Measurements from ENCODE around the gene CNTNAP5. TPM values are rescaled to one million over a fixed set of nuclear protein-coding genes. Genes with fewer than 3 reads are reported as not detected.

The CNTNAP5 gene
- total RNA-seq, 1 donor from 2014 or later: not detected

DNA sequence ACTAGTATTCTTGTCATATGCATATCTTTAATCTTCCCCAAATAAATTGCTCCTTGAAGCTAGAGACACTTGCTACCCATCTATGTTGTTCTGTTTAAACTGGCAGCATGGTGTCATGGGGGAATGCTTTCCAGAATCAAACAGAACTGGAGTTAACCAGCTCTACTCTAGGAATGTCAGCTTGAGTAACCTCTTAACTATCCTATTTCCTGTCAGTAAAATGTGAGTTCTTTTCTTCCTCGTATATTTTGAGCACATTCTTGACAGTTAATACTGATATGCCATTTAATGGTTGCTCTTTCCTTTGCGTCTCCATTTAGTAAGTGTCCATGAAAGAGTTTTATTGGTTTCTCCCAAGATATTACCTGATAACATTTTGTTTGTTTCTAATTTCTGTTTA is 23.0 kb downstream of the CNTNAP5 start:
- TF ChIP-seq, protein P1, sequence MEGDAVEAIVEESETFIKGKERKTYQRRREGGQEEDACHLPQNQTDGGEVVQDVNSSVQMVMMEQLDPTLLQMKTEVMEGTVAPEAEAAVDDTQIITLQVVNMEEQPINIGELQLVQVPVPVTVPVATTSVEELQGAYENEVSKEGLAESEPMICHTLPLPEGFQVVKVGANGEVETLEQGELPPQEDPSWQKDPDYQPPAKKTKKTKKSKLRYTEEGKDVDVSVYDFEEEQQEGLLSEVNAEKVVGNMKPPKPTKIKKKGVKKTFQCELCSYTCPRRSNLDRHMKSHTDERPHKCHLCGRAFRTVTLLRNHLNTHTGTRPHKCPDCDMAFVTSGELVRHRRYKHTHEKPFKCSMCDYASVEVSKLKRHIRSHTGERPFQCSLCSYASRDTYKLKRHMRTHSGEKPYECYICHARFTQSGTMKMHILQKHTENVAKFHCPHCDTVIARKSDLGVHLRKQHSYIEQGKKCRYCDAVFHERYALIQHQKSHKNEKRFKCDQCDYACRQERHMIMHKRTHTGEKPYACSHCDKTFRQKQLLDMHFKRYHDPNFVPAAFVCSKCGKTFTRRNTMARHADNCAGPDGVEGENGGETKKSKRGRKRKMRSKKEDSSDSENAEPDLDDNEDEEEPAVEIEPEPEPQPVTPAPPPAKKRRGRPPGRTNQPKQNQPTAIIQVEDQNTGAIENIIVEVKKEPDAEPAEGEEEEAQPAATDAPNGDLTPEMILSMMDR (IDR thresholded peaks at IDR 0.05; ENCODE audit: insufficient read depth, low read length, poor library complexity, severe bottlenecking): no peak
- Histone ChIP-seq H3K4me3 (ENCODE audit: low read depth, low read length) (no peak overlapping the region), H3K27me3 (ENCODE audit: control insufficient read depth, insufficient read depth, low read length) (no peaks in the 10 kb centered on the region), H3K36me3 (ENCODE audit: control insufficient read depth, insufficient read depth, low read length) (no peaks in the 10 kb centered on the region)
- no peak for DNase-seq (ENCODE audit: low read depth)

DNA sequence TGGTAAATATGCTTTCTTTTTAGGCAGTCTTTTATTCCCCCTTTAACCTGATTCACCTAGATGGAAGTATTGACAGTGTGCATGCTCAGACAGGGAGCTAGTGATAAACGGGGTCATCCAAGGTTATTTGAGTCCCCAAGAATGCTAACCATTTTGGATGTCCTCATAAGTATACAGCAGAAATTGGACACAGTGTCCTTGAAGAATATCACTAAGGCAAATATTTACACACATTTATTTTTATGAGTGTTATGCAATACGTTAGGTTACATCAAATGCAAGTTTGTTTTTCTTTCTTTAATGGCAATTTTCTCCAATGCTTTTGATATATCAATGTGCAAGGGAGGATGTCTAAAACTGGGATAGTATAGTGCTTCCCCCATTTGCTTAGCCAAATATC is 23.6 kb downstream of the CNTNAP5 start:
- no peak for DNase-seq (ENCODE audit: low read depth)
- TF ChIP-seq, protein P1 (IDR thresholded peaks at IDR 0.05; ENCODE audit: insufficient read depth, low read length, poor library complexity, severe bottlenecking): no peak
- no peak overlapping the region for H3K4me3 ChIP-seq (ENCODE audit: low read depth, low read length)

DNA sequence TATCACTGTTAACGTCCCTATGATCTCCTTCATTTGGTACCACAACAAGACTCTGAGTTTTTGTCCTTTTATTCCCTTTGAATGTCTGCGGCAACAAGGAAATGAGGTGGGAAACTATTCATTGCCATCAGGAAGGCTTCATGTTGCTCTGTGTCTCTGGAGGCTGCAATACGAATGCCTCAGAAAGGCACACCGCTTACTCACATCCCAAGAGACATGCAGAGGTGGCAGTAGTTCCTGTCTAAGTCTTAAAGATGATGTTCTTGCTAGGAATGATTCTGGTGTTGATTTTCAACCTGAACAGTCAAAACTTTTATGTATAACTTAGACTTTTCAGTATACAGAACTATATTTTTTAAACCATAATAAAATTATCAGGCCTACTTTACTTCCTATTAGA is 24.0 kb downstream of the CNTNAP5 start:
- TF ChIP-seq, protein P1 (IDR thresholded peaks at IDR 0.05; ENCODE audit: insufficient read depth, low read length, poor library complexity, severe bottlenecking): no peak
- no peaks in the 10 kb centered on the region for H3K36me3 ChIP-seq (ENCODE audit: control insufficient read depth, insufficient read depth, low read length)
- no peaks in the 10 kb centered on the region for H3K27me3 ChIP-seq (ENCODE audit: control insufficient read depth, insufficient read depth, low read length)
- no peak for DNase-seq (ENCODE audit: low read depth)
- H3K4me3 ChIP-seq (ENCODE audit: low read depth, low read length): no peak overlapping the region

More for the DNA sequence above, 23.6 kb downstream of the CNTNAP5 start:
- H3K27me3 ChIP-seq (ENCODE audit: control insufficient read depth, insufficient read depth, low read length): no peaks in the 10 kb centered on the region
- H3K36me3 ChIP-seq (ENCODE audit: control insufficient read depth, insufficient read depth, low read length): no peaks in the 10 kb centered on the region

DNA sequence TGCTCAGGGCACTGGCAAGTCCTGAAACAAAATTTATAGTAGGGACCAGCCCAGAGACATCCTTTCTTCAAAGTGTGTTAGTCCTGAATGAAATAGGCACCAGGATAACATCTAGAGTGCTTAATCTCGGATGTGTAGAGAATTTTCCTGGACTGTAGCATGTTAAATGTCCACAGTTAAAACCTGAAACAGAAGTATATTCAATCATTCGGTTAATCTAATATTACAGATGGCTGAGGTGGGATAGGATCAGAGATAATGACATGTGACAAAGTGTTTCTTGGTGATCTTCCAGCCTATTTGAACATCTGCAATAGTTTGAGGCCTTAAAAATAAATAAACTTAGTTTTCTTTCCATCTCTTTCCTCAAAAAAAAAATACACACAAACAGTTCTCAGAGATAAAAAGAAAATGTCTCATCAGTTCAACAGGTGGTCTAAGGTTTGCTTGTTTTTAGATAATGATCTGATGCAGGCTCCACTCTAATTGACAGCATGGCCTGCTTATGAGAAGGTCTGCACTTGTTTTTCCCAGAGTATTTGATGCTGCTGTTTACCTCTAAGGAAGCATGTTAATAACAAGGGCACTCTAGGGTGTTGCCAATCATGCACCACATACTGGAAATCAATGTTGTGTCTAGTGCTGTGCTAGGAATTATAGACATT is 25.9 kb downstream of the CNTNAP5 start:
- no peak for DNase-seq (ENCODE audit: low read depth)
- no peaks in the 10 kb centered on the region for H3K27me3 ChIP-seq (ENCODE audit: control insufficient read depth, insufficient read depth, low read length)
- H3K36me3 ChIP-seq (ENCODE audit: control insufficient read depth, insufficient read depth, low read length): no peaks in the 10 kb centered on the region
- no peak overlapping the region for H3K4me3 ChIP-seq (ENCODE audit: low read depth, low read length)
- TF ChIP-seq, protein P1 (IDR thresholded peaks at IDR 0.05; ENCODE audit: insufficient read depth, low read length, poor library complexity, severe bottlenecking): no peak

DNA sequence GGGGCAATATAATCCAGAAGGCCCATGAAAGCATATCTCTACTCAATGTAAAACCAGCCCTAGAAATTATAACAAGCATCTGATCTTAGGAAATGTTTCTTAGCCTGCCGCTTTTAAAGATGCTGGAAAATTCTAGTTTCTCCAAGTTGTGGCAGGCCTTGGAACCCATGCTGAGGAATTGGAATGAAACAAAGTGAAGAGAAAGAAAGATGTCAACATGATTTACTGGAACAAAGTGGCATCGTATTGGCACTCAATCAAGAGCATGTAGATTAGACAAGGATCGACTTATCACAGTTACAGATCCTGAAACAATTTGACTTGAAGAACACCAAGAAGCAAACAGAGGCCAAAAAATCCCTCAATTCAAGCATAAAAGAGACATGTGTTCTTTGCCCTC is 28.7 kb downstream of the CNTNAP5 start:
- TF ChIP-seq, protein P1 (IDR thresholded peaks at IDR 0.05; ENCODE audit: insufficient read depth, low read length, poor library complexity, severe bottlenecking): no peak
- Histone ChIP-seq H3K4me3 (ENCODE audit: low read depth, low read length) (no peak overlapping the region), H3K36me3 (ENCODE audit: control insufficient read depth, insufficient read depth, low read length) (no peaks in the 10 kb centered on the region), H3K27me3 (ENCODE audit: control insufficient read depth, insufficient read depth, low read length) (no peaks in the 10 kb centered on the region)
- no peak for DNase-seq (ENCODE audit: low read depth)

DNA sequence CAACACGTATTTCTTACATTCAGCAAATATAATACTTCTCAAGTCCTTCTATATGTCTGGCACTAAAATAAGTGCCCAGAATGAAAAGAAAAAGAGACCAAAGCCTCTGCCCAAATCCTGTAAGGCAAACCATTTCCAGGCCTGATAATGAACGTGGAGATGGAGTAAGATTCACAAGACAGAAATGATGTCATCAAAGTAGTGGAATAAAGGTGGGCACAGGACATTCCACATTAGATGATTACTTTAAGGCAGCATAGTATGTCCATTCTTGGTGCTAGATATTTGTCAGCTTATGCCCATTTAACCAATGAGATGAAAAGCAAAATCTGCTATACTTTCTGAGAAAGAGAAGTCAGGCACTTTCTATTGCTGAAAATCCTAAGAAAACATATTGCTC is 38.5 kb downstream of the CNTNAP5 start:
- H3K27me3 ChIP-seq (ENCODE audit: control insufficient read depth, insufficient read depth, low read length): no peaks in the 10 kb centered on the region
- H3K36me3 ChIP-seq (ENCODE audit: control insufficient read depth, insufficient read depth, low read length): no peaks in the 10 kb centered on the region
- no peak overlapping the region for H3K4me3 ChIP-seq (ENCODE audit: low read depth, low read length)
- TF ChIP-seq, protein P1 (IDR thresholded peaks at IDR 0.05; ENCODE audit: insufficient read depth, low read length, poor library complexity, severe bottlenecking): no peak
- DNase-seq (ENCODE audit: low read depth): no peak

All from kidney epithelial cell (primary cell).